ENCODE measurements around the gene ST7.
A peak's percentile ranks its signal among the peaks of the same experiment; 100 is the strongest.

Gene ST7

DNA sequence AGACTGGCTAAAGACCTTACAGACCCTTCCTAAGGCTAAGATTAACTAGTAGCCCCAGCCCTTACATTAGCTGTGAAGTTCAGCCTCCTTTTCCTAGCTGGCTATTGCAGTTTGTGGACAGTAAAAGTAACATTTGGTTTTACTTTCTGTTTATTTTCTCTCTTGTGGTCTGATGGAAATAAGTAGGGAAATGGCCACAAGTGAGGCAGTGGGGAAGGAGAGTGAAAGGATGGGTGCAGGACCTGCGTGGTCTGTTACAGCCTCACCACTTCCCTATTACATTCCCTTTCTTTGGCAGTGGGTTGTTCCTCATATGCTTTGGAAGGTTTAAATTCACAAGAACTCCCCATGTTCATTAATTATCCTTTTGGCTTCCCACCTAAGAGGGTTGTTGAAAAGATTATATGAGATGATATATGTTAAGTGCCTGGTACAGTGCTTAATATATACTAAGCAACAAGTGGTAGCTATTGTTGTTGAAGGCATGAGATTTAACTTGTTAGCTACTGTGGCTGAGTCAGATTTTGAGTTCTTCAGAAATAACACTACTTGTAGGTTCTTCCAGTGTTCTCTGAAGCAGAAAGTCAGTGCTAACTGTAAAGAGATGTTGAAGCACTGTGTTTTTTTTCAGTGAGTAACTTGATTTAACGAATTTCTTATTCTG lies 181.7 kb downstream of the ST7 start:
- no peak for DNase-seq

DNA sequence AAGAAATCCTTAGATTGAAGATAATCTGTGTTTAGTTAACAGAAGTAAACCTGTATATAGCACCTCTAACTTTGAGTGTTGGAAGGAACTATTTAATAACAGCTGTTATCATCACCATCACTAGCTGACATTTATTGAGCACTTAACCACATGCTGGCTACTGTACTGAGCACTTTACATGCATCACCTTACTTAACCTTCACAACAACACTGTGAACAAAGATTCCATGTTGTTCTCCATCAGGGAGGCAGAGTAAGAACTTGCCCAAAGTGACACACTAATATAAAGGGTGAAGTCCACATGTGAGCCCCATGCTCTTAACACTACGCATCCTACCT lies 182.2 kb downstream of the ST7 start:
- DNase-seq: no peak

DNA sequence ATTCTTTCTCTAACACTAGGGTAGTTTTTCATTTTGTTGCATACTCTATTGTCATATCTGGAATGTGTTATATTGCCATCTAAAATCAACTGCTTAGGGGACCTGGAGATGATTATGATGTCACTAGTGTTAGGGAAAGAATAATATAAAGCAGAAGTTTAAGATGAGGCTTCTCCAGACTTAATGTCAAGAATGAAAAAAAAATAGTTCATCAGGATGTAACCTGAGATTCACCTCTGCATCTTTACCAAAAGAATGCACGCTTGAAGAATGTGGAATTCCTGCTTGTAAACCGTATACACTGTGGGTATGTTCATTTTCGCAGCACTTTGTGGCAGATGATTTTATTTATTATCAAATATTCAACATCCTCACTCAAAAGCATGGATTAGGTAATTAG lies 184.6 kb downstream of the ST7 start:
- no peak for DNase-seq

DNA sequence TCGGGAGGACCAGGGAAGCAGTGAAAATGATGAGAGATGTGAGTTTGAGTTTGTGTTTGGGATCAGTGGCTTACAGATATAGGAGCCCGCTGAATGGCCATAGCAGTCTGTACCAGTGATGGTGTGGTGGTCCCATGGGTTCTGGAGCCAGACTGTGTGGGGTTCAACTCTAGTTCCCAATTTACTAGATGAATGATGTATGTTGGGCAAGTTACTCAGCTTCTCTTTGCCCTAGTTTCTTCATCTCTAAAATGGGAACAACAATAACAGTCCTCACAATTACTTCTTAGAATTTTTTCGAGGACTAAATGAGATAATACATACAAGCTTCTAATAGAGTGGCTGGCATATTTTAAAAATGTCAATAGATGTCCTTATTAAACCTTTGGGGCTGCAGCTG lies 185.2 kb downstream of the ST7 start:
- DNase-seq: no peak

DNA sequence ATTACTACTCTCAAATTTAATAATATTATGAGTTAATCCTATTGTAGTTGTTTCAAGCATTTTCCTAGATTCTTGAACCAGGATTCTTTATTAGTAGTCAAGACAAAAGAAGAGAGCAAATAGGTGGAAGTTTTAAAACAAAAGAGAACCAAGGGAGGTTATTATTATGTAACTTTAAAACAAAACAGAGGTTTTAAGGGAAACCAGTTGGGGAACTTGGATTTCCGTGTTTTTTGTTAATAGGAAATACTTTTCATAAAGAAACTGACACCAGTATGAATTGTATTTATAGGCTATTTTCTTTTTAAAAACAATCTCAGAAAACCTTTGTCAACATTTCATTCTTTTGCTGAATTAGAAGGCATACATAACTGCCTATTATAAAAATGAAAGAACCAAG lies 185.7 kb downstream of the ST7 start:
- no peak for DNase-seq

DNA sequence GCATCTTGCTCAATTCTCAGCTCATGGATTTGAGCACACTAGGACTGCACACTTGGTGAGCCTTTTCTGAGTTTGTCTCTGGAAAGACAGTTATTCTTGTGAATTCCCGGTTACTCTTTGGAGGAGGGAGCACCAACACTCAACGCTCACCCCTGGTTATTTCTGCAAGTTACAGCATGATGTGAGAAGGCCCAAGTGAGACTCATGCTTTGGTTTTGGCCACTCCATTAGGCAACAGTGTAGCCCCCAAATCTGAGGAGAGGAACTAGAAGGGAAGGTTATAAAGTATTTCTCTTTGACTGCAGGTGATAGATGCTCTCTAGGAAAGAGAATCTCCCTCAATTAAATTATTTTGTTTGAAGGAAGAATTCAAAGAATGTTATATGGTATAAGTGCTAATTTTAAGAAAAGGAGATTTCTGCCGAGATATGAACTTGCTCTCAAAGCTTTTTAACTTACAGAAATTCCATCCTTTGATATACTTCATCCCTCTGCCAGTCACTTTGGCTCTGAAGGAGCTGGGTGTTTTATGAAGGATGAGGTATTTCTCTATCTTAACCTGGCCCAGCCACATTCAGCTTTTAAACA lies 186.2 kb downstream of the ST7 start:
- no peak for DNase-seq

DNA sequence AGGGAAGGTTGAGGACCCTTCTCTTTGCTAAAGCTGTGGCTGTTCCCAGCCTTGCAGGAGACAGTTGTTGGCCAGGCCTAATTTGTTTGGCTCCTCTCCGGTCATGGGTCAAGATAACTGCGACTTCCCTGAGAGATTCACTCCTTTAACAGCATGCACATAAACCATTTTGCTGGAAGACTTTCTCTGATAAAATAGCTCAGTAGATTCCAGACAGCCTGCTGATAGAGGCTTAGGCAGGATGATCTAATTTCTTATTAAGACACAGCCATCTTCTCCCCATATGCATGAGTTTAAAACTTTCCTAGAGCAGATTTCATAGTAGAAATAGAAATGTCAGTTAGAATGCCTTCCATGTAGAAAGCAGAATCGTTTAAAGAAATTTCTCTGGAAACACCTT lies 187.6 kb downstream of the ST7 start:
- no peak for DNase-seq

DNA sequence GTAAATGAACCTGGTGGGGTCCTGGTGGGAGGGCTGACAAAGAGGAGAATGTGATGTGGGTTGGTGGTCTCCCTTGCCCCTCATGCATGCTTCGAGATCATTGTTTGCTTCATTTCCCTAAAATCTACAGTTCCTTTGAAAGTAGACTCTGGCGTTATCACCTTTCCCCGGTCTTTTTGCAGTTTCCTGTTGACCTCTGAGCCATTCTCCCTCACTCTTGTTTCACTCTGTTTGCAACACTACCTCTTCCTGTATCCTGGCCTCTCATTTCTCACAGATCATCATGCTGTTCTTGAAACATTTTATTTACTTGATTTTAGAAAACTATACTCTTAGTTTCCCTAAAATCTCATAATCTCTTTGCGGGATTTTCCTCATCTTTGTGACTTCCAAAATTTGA lies 189.8 kb downstream of the ST7 start:
- DNase-seq: no peak

DNA sequence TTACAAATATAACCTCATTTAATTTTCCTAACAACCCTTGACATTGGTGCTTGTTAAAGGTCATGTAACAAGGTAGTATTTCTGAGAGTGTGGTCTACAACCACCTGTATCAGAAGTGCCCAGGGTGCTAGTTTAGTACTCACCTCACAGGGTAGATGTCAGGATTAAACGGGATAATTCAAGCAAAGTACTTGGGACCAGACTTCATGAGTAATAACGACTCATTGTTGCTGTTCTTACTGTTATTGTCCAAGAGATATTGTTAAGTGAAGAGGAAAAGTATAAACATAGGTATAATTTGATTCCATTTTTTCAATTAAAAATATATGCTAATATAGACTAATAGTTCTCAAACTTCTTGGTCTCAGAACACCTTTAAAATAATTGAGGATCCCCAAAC lies 190.3 kb downstream of the ST7 start:
- no peak for DNase-seq

DNA sequence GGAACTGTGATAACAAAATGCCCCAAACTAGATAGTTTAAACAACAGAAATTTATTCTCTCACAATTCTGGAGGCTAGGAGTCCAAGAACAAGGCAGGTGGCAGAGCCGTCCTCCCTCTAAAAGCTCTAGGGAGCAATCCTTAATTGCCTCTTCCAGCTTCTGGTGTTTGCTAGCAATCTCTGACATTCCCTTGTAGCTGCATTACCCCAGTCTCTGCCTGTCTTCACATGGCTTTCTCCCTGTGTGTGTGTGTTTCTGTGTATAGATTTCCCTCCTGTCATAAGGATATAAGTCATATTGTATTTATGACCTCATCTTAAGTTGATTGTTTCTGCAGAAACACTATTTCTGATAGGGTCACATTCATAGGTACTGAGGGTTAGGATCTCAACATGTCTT lies 192.0 kb downstream of the ST7 start:
- no peak for DNase-seq

DNA sequence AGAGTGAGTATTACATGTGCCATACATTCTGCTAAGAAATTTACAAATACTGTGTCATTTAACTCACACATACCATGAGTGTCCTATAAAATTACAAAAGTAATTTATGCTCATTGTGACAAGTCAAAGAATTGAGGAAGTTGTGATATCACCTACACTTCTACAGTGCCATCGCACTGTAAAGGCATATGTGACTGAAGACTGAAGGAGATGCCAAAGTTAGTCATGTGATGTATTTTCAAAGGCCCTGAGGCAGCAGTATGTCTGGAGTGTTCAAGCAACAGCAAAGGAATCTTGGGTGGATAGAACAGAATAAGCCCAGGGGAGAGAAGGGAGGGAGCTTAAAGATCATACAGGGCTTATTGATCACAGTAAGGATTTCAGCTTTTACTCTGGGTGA lies 192.8 kb downstream of the ST7 start:
- no peak for DNase-seq

DNA sequence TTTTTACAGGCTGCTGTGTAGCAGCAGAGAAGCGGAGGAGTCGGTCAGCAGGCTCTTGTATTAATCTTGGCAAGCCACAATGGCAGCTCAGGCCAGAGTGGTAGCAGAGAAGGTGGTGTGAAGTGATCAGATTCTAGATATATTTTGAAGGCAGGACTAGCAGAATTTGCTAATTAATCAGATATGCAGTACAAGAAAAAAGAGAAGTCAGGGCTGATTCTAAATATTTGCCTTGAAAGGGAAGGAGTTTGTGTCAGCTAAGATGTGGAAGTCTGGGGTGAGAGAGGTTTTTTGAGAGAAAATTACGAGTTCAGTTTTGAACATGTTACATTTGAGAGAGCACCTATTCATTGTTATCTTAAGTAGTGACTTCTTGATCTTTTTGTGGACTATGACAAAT lies 193.2 kb downstream of the ST7 start:
- no peak for DNase-seq

DNA sequence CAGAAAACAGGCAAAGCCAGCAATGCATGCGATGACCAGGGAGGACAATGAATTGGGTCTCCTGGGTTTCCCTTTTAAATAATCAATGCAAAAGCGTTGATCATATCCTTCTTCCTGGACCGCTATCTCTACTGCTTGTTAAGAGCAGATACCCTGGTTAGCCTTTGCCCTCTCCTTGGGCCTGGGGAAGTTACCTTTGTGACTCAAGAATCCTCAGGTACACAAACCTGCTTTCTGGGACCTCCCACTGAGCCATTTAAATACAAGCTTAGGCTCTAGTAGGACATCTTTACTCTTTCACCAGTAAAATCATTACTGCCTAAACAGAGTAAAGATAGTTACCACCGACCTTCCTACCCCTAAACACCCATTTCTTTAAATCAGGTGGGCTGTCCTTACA lies 195.7 kb downstream of the ST7 start:
- no peak for DNase-seq

DNA sequence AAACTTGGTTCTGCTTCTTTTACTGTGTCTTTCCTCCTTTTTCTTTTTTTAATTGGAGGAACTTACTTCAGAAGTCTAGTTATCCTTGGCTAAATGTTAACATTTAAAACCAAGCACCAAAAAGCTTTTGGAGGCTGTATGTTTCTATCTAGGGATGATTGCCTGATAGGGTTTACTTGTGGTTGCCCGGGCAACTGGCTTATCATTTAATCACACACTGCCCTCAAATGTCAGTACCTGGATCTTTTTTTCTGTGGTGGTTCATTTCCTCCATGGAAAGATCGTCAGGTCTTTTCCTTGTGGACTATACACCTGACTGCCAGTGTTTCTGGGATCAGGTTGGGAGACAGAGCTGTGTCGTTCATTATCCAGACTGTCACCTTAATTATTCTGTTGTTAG lies 196.4 kb downstream of the ST7 start:
- no peak for DNase-seq

DNA sequence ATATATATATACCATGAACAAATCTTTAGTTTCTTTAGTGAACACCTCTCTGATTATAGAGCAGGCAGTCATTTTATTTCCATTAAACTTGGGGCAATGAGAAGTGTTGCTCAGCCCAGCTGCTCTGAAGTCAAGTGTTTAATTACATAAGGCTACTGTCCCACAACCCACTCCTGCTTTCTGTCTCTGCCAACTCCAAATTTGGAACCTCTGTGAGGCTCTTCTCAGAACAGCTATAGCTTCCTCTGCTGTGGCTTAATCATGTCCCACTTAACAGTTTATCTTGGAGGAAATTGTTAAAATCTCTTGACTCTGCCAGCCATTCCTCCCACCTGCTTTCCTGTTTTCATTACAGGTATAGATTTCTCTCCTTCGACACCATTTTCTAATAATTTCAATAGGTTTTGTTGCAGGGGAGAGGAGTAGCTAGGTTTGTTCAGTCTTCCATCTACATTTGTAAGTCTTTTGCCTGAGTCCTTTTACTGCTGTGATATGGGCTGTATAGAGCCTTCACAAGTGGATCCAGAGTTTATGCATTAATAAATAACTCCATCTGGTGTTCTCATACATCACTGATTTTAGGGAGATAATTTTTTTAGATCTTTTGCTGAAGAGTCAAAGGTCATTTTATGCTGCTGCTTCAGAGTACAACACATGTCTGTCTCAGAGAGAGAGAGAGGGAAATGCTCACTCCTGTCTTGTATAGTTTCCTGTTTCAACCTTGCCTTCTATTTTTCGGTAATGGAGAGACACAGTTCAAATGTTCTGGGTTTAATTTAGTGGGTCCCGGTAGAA lies 199.1 kb downstream of the ST7 start:
- DNase-seq: peak; percentile 49

DNA sequence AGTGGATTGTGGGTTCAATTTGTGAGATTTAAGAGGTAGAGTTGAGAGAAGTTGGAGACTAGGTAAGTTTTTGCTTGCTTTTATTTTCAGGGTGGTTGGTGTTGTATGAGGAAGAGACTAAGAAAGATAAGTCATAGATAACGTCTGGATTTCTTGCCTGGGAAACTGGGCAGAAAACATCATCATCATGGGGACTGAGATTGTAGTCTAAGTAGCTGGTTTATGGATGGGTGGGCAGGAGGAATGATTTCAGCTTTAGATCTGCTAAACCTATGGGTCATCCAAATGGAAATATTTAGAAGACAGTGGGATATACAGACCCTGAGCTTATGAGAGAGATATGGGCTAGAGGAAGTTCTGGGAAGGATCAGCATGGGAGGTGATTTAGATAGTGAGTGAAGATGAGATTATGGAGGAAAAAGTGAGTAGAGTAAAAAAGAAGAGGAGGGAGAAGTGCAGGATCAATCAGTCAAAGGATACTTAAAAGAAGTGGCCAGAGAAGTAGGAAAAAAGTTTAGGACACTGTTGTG lies 199.8 kb downstream of the ST7 start:
- DNase-seq: peak; percentile 49

DNA sequence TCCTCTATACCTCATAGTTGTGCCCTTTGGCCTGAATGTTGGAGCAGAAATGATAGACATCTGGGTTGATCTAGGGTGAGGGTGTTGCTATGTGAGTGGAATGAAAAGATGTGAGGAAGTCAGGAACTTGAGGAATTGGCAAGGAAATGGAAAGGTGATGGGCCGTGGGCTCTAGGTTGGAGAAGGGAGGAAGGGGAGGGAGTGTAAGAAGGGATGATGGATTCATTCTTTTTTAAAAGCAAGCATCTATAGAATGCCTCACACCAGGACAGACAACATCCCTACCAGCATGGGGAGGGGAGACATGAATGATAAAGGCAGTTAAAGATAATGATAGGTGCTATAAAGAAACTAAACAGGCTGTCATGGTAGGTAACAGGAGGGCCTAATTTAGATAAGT lies 201.4 kb downstream of the ST7 start:
- DNase-seq: no peak

DNA sequence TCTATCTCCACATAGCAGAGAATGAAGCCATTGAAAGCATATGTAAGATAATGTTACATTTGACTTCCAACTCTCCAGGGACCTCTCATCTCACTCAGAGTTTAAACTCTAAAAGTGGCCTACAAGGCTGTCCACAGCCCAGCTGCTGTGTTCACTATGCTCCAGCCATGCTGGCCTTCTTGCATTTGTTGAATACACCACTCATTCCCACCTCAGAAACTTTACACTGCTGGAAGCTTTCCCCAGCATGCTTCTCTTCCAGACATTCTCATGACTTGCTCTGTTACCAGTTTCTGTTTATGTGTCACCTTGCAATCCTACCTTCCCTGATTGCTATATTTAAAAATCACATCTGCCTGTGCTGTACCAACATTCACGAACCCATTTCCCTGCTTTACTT lies 202.4 kb downstream of the ST7 start:
- no peak for DNase-seq

DNA sequence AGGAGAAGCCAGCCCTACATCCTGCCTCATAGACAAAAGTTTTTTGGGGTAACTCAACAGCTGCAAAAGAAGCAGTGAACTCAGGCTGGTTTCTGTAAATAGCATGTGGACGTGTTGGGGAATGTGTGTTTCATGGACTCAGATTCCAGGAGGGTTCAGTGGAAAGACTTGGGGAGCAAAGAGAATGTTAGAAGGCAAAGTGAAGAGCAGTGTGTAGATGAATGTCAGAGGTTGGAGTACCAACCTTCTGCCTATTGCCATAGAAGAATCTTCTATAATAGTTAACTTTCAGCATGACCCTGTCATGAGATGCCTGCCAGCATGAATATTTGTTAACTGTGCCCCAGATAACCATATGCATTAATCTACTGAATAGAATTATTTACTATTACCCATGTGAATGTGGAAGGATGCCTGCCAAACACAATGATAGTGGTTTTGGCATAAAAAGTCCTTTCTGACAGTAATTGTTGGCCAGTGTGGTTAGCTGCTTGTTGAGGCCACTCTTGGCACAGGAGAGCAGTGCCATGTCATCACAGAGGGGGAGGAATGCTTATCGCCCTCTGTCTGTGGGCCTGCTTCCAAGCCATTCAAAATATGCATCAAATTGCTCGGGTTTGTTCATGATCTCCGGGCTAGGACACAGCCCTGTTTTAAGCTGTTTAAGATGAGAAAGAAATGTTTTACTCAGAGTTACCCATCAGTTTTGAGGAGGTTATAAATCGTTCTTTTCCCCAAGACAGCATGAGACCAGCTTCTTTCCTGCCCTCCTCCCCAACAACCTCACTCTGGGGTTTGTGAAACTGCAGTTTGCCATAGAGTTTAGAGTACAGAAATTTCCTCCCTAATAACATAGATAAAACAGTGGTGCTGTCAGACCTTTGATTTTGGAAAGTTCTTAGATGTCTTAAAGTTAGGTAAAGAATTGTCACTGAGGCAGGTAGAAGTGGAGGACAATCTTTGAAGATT lies 204.2 kb downstream of the ST7 start:
- peak; percentile 36 for DNase-seq

DNA sequence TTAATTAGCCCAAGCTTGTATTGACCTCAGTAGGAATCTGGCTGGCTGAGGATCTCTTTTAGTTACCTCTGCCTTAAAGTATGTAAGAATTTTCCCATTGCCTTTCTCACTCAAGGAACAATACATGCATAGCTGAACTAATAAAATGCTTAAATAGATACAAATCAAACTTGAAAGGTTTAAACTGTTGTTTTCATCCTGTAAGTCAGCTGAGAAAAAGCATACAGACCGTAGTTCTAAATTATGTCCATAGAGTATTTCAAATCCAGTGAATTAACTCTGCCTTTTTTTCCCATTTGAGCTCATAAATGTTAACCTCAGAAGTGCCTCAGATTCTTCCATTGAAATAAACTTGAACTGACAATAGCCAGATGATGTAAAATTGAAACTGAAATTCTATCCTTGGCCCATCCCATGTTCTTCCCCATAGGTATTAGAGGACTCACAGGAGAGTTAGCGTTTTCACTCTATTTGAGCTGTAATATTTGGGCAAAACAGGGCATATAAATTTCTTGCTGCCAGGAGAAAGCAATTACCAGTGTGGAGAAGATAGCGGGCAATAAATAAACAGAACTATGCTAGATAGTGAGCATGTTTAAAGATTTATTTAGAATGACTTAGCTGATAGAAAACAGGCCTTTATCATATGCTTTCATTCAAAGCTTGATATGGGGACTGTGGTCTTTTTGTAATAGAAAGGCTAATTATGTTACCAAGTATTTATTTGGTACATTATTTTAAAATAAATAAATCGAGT lies 205.8 kb downstream of the ST7 start:
- no peak for DNase-seq

DNA sequence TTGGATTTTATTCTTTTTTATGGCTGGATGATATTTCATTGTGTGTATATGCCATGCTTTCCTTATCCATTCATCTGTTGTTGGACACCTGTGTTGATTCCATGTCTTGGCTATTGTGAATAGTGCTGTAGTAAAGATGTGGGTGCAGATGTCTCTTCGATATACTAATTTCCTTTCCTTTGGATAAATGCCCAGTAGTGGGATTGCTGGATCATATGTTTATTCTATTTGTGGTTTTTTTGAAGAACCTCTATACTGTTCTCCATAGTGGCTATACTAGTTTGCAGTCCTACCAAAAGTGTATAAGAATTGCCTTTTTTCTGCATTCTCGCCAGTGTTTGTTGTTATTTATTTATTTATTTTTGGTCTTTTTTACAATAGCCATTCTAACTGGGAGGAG lies 209.8 kb downstream of the ST7 start:
- no peak for DNase-seq

DNA sequence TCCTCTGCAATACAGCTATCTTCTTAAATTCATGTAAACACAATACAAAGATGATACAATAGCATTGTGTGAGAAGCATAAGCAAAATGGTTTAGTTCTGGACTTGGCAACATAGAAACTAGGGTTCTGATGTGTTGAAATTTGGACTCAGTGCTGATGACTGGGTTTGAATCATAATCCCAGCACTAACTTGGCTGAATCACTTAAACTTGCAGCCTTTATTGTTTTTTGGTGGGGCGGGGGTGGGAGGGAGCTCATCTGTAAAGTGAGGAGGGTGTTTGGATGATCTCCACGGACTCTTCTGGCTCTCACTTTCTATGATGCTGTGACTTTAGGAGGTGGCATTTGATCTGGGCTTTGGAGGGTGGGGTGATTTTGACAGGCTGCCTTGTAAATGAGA lies 211.3 kb downstream of the ST7 start:
- no peak for DNase-seq

All from kidney glomerular epithelial cell (primary cell).